Subcutaneous adipose tissue (tissue), 4 donors: ENCODE data around the gene TIGD4. TPM values are rescaled to one million over a fixed set of nuclear protein-coding genes. Genes with fewer than 3 reads are reported as not detected.

Experiments
- total RNA-seq, 4 donors: library from RNA; depleted of rRNA; stranded (reverse); fragments of >200 nt; gene quantifications; one replicate each; pipeline ENCODE4 v1.1.0, GENCODE V29; 2016
- TF ChIP-seq, protein P1 (sequence below): fragments of 450-650 bp; IDR thresholded peaks from one replicate; pipeline ENCODE4 v1.5.1; 2016; ENCODE audit warnings: low read depth, mild to moderate bottlenecking, control low read depth, antibody characterized with exemption, moderate library complexity

Gene TIGD4
- total RNA-seq, 4 donors from 2014 or later, result 0.22 to 0.34 TPM; not detected in 2

DNA sequence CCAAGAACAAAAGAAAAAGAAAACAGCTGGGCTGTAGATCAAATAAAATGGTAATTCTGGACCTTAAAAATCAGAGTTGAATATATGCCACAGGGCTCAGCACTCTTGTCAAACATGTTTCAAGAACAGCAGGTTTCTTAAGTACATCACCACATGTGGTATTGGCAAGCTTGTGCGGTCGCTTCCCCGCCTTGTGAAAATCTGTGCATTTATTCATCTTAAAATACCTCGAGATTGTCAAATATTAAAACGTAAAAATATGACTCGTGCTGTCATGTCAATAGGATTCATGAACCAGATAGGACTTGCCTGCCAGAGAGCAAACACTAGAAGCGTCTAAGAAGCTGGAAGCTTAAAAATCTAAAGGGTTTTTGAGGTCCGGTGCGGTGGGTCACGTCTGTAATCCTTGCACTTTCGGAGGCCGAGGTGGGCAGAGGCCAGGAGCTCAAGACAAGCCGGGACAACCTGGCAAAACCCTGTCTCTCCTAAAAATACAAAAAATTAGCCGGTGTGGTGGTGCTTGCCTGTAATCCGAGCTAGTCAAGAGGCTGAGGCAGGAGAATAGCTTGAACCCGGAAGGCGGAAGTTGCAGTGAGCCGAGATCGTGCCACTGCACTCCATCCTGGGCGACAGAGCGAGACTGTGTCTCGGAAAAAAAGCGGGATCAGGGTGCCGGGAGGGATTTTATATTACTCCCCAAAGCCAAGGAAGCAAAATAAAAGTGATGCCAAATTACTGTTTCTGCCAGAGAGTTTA, 59.6 kb downstream of the TIGD4 start:
- TF ChIP-seq, protein P1, sequence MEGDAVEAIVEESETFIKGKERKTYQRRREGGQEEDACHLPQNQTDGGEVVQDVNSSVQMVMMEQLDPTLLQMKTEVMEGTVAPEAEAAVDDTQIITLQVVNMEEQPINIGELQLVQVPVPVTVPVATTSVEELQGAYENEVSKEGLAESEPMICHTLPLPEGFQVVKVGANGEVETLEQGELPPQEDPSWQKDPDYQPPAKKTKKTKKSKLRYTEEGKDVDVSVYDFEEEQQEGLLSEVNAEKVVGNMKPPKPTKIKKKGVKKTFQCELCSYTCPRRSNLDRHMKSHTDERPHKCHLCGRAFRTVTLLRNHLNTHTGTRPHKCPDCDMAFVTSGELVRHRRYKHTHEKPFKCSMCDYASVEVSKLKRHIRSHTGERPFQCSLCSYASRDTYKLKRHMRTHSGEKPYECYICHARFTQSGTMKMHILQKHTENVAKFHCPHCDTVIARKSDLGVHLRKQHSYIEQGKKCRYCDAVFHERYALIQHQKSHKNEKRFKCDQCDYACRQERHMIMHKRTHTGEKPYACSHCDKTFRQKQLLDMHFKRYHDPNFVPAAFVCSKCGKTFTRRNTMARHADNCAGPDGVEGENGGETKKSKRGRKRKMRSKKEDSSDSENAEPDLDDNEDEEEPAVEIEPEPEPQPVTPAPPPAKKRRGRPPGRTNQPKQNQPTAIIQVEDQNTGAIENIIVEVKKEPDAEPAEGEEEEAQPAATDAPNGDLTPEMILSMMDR, result no peak

Other genes starting within 250 kb of the TIGD4 start
- 10 to 100 TPM; 20.9 to 47.3 (median 39.5) TPM for gene FBXW7, start 243.6 kb downstream of the TIGD4 start, total RNA-seq
- gene TMEM154, start 99.7 kb downstream of the TIGD4 start, total RNA-seq, result 1 to 10 TPM in 2 of 4 donors, under 1 TPM in 2; 0.38 to 1.3 (median 1.0) TPM
- 10 to 100 TPM; 17.7 to 31.8 (median 27.3) TPM for gene ARFIP1, start 224 bp upstream of the TIGD4 start, total RNA-seq
- under 1 TPM; 0.34 to 0.57 (median 0.46) TPM for gene FHDC1, start 156.6 kb upstream of the TIGD4 start, total RNA-seq